Tibial nerve (tissue), 4 donors: ENCODE results near the gene ASCL1. TPM values are rescaled to one million over a fixed set of nuclear protein-coding genes. Genes with fewer than 3 reads are reported as not detected.

Source experiments
- DNase-seq, 2 donors: peaks; one replicate each; pipeline ENCODE4 v3.0.0-alpha.2; 2019; ENCODE audit warnings: low spot score in 2 of 2
- H3K27ac ChIP-seq, 4 donors: fragments of 200-600 bp; sonication (generic) in 3 of 4; one replicate each; pipeline ENCODE4 v1.5.1; 2017 to 2019; ENCODE audit warnings: mild to moderate bottlenecking in 1 of 4
- H3K27me3 ChIP-seq, 2 donors: fragments of 200-600 bp; sonication (generic) in 1 of 2; one replicate each; pipeline versions ENCODE4 v1.5.1 to v1.6.0; 2017 to 2019
- H3K36me3 ChIP-seq, 3 donors: fragments of 200-600 bp; sonication (generic); one replicate each; pipeline ENCODE4 v1.5.1; 2018 to 2019
- H3K4me1 ChIP-seq, 4 donors: fragments of 200-600 bp; sonication (generic) in 3 of 4; one replicate each; pipeline ENCODE4 v1.5.1; 2017 to 2019
- H3K4me3 ChIP-seq, 4 donors: fragments of 200-600 bp; sonication (generic) in 3 of 4; one replicate each; pipeline ENCODE4 v1.5.1; 2017 to 2019; ENCODE audit warnings: mild to moderate bottlenecking in 1 of 4, moderate library complexity in 1 of 4
- H3K9me3 ChIP-seq, 4 donors: fragments of 200-600 bp; sonication (generic) in 3 of 4; one replicate each; pipeline ENCODE4 v1.5.1; 2017 to 2019
- CTCF ChIP-seq, 5 experiments: fragments of 200-600 bp in 3 of 5; fragments of 450-650 bp in 2 of 5; sonication (generic) in 3 of 5; IDR thresholded peaks; one replicate each; pipeline ENCODE4 v1.5.1; 2016 to 2019; ENCODE audit warnings: antibody characterized with exemption in 5 of 5, mild to moderate bottlenecking in 3 of 5, moderate library complexity in 2 of 5
- EP300 ChIP-seq, 2 donors: sonication (generic); formaldehyde crosslinking; IDR thresholded peaks; one replicate each; pipeline ENCODE4 v1.6.1; 2017; ENCODE audit warnings: antibody characterized with exemption in 2 of 2, mild to moderate bottlenecking in 1 of 2
- POLR2A ChIP-seq, 2 donors: fragments of 450-650 bp; IDR thresholded peaks; one replicate each; pipeline ENCODE4 v1.6.1; 2017; ENCODE audit warnings: antibody characterized with exemption in 2 of 2, mild to moderate bottlenecking in 2 of 2, moderate library complexity in 2 of 2
- WGBS, 2 donors: methylation state at CpG; one replicate each; pipeline ENCODE4 v1.1.5; 2018; 5-methylcytosine and 5-hydroxymethylcytosine counted together
- total RNA-seq, 4 donors: library from RNA; depleted of rRNA; stranded (reverse); fragments of >200 nt; gene quantifications; one replicate each; pipeline ENCODE4 v1.1.0, GENCODE V29; 2016

The ASCL1 gene
- total RNA-seq, 4 donors from 2014 or later: 1.6 TPM; not detected in 3

- Histone ChIP-seq H3K4me3 (no peak overlapping the region), H3K4me1 (no peaks in the 10 kb centered on the region), H3K36me3 (no peaks in the 10 kb centered on the region), H3K9me3 (no peaks in the 10 kb centered on the region), H3K27me3 (no peaks in the 10 kb centered on the region), H3K27ac (no peak overlapping the region)
- no peak for TF ChIP-seq POLR2A (IDR thresholded peaks at IDR 0.05)
- no peak for DNase-seq
Observed at GRCh38 chr12:102973583-102973982, 16.1 kb downstream of the ASCL1 start.

GRCh38 chr12:102976609-102977280 lies 19.3 kb downstream of the ASCL1 start:
- H3K4me3 ChIP-seq: no peak overlapping the region
- no peak for TF ChIP-seq EP300 (IDR thresholded peaks at IDR 0.05)
- no peak for TF ChIP-seq CTCF (IDR thresholded peaks at IDR 0.05)
- TF ChIP-seq POLR2A (IDR thresholded peaks at IDR 0.05): no peak

GRCh38 chr12:102977945-102978706 lies 20.7 kb downstream of the ASCL1 start:
- Histone ChIP-seq H3K36me3 (no peaks in the 10 kb centered on the region), H3K4me1 (no peaks in the 10 kb centered on the region), H3K4me3 (no peak overlapping the region), H3K9me3 (no peaks in the 10 kb centered on the region), H3K27ac (no peak overlapping the region), H3K27me3 (no peaks in the 10 kb centered on the region)
- no peak for DNase-seq
- WGBS, 2 donors: 65 to 71% methylated on average over 16 of the region's 16 CpGs
- TF ChIP-seq CTCF (IDR thresholded peaks at IDR 0.05): no peak
- TF ChIP-seq EP300 (IDR thresholded peaks at IDR 0.05): no peak
- no peak for TF ChIP-seq POLR2A (IDR thresholded peaks at IDR 0.05)

More at GRCh38 chr12:102976609-102977280, 19.3 kb downstream of the ASCL1 start:
- no peaks in the 10 kb centered on the region for H3K36me3 ChIP-seq
- H3K27ac ChIP-seq: no peak overlapping the region
- DNase-seq: no peak
- H3K27me3 ChIP-seq: no peaks in the 10 kb centered on the region
- H3K4me1 ChIP-seq: no peaks in the 10 kb centered on the region
- H3K9me3 ChIP-seq: no peaks in the 10 kb centered on the region
- WGBS, 2 donors: 33 to 35% methylated on average over 5 of the region's 5 CpGs

GRCh38 chr12:102980350-102980749 lies 22.9 kb downstream of the ASCL1 start:
- WGBS, 2 donors: 91 to 93% methylated on average over 1 of the region's 1 CpG
- Histone ChIP-seq H3K36me3 (no peaks in the 10 kb centered on the region), H3K4me1 (no peaks in the 10 kb centered on the region), H3K27me3 (no peaks in the 10 kb centered on the region), H3K9me3 (no peaks in the 10 kb centered on the region), H3K27ac (no peak overlapping the region), H3K4me3 (no peak overlapping the region)
- DNase-seq: no peak
- TF ChIP-seq POLR2A (IDR thresholded peaks at IDR 0.05): no peak
- no peak for TF ChIP-seq CTCF (IDR thresholded peaks at IDR 0.05)
- TF ChIP-seq EP300 (IDR thresholded peaks at IDR 0.05): no peak

GRCh38 chr12:102990419-102990818 lies 32.9 kb downstream of the ASCL1 start:
- TF ChIP-seq EP300 (IDR thresholded peaks at IDR 0.05): no peak
- TF ChIP-seq POLR2A (IDR thresholded peaks at IDR 0.05): no peak
- TF ChIP-seq CTCF (IDR thresholded peaks at IDR 0.05): no peak
- Histone ChIP-seq H3K36me3 (no peaks in the 10 kb centered on the region), H3K9me3 (no peaks in the 10 kb centered on the region), H3K4me3 (no peak overlapping the region), H3K27ac (no peak overlapping the region), H3K27me3 (no peaks in the 10 kb centered on the region), H3K4me1 (no peaks in the 10 kb centered on the region)
- WGBS, 2 donors: 58 to 59% methylated on average over 2 of the region's 2 CpGs
- DNase-seq: no peak
